Astrocyte (in vitro differentiated cells and primary cell): ENCODE measurements around the gene FCN3.

Source experiments
- CTCF ChIP-seq: IDR thresholded peaks from 2 replicates; pipeline ENCODE4 v1.5.1; 2011; ENCODE audit warnings: low read depth, mild to moderate bottlenecking, inconsistent platforms, low read length, moderate library complexity; ENCODE audit not compliant: insufficient read depth
- EZH2 ChIP-seq: IDR thresholded peaks from 2 replicates; pipeline ENCODE4 v1.6.1; 2012; ENCODE audit warnings: mild to moderate bottlenecking, low read length, inconsistent platforms; ENCODE audit not compliant: insufficient read depth

GRCh38 chr1:27416387-27417111 is 41.9 kb upstream of the FCN3 start:
- peak; percentile 47 for TF ChIP-seq CTCF
- no peak for TF ChIP-seq EZH2
